Dendritic cell treated with granulocyte-macrophage colony-stimulating factor and Interleukin-4, amounts not matched to agents 40 ng/mL and 50 ng/mL, for 4 days (primary cell): ENCODE data around the gene ASCC2.
"Not testable (repeated sequence)": the region's sequence is repeated elsewhere in the genome, so short reads cannot be mapped to it uniquely, and the experiment has no call there.

ENCODE experiments used
- H3K27ac Mint-ChIP-seq: one replicate; pipeline ENCODE4 v1.8.0; 2022; ENCODE audit warnings: mild to moderate bottlenecking, mixed read lengths
- H3K27me3 Mint-ChIP-seq: one replicate; pipeline ENCODE4 v1.8.0; 2022; ENCODE audit warnings: mild to moderate bottlenecking, mixed read lengths
- H3K36me3 Mint-ChIP-seq: one replicate; pipeline ENCODE4 v1.8.0; 2022; ENCODE audit warnings: low read depth, mixed read lengths
- H3K4me1 Mint-ChIP-seq: one replicate; pipeline ENCODE4 v1.8.0; 2022; ENCODE audit warnings: low read depth, mixed read lengths
- H3K4me3 Mint-ChIP-seq: one replicate; pipeline ENCODE4 v1.8.0; 2022; ENCODE audit warnings: mild to moderate bottlenecking, moderate library complexity, mixed read lengths
- H3K9me3 Mint-ChIP-seq: one replicate; pipeline ENCODE4 v1.8.0; 2022; ENCODE audit warnings: mixed read lengths
- intact Hi-C: fragments of 100-400 bp; cut with micrococcal nuclease; formaldehyde crosslinking; loops from one replicate; pipeline ENCODE4 v1.15.0; 2022

The ASCC2 gene

DNA sequence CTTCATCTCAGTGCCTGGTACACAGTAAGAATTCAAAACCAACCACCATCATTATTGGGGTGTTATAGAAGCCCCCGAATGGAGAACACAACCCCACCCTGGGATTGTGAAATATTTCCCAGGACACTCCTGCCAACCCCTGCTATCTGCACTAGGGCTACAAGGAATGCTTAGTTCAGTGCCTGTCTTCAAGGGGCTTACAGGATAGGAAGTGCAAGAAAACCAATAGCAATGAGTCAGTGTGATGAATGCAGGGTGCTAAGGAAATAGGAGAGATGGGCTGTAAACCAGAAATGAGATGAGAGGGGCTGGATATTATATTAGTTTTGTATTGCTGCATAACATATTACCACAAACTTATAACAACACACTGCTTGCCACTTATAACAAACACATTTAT lies 965 bp upstream of the ASCC2 start:
- intact Hi-C loops = no loop called here
- H3K9me3 Mint-ChIP-seq = no peaks in the 10 kb centered on the region
- H3K4me1 Mint-ChIP-seq = peaks cover 21% of the 10 kb centered on the region
- no peaks in the 10 kb centered on the region for H3K27me3 Mint-ChIP-seq
- no peak overlapping the region for H3K4me3 Mint-ChIP-seq
- peak overlapping the region; percentile 94 for H3K27ac Mint-ChIP-seq
- peaks cover 22% of the 10 kb centered on the region for H3K36me3 Mint-ChIP-seq

DNA sequence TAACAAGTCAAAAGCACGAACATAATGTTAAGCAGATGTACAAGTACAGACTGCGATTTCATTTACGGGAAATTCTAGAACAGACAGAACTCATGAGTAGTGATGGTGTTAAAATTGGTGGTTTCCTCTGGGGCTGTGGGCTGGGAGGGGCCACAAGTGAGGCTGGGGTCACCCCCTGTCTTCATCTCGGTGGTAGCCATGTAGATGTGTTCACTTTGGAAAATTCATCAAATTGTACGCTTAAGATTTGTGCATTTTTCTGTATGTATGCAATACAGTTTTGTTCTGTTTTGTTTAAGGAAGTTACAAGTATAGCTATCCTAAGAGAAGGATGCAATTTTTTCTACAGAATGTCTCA lies 504 bp upstream of the ASCC2 start:
- peaks cover 27% of the 10 kb centered on the region for H3K36me3 Mint-ChIP-seq
- intact Hi-C loops = no loop called here
- H3K27ac Mint-ChIP-seq = peak overlapping the region; percentile 94
- peak overlapping the region; percentile 90 for H3K4me3 Mint-ChIP-seq
- H3K9me3 Mint-ChIP-seq = no peaks in the 10 kb centered on the region
- H3K27me3 Mint-ChIP-seq = no peaks in the 10 kb centered on the region
- H3K4me1 Mint-ChIP-seq = peaks cover 21% of the 10 kb centered on the region

DNA sequence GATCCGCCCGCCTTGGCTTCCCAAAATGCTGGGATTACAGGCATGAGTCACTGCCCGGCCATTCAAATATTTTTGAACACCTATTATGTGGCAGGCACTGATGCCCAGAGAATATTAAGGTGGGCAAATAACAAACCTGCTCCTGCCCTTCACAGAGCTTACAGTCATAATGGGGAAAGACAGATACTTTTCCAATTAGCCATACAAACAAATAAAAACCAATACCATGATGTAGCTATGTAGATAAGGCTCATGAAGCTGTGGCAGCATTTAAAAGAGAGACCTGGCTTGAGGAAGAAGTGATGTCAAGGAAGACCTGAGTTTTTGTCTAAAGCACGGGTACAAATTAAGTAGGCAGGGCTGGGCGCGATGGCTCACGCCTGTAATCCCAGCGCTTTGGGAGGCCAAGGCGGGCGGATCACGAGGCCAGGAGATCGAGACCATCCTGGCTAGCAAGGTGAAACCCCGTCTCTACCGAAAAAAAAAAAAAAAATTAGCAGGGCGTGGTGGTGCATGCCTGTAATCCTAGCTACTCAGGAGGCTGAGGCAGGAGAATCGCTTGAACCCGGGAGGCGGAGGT lies 1.2 kb downstream of the ASCC2 start:
- H3K27me3 Mint-ChIP-seq, H3K9me3 Mint-ChIP-seq, H3K27ac Mint-ChIP-seq, intact Hi-C loops: not testable (repeated sequence)
- peak overlapping the region; percentile 90 for H3K4me3 Mint-ChIP-seq
- H3K36me3 Mint-ChIP-seq = peaks cover 44% of the 10 kb centered on the region
- peaks cover 34% of the 10 kb centered on the region for H3K4me1 Mint-ChIP-seq

DNA sequence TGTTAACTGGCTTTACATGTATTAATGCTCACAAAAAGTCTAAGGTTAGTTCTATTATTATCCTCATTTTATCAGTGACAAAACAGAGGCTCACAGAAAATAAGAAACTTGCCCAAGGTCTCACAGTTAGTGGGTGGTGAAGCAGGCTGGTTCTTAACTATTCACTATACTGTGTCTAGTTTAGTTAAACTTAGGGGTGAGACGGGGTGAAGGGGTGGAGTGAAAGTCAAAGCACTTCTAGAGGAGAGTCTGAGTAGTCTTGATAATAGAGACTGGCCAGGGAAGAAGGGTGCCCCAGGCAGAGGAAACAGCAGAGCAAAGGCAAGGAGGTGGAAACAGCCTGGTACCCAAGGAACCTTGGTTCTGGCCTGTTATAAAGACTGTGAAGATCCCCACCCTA lies 4.0 kb downstream of the ASCC2 start:
- no peak overlapping the region for H3K4me3 Mint-ChIP-seq
- no peak overlapping the region for H3K27ac Mint-ChIP-seq
- peaks cover 39% of the 10 kb centered on the region for H3K4me1 Mint-ChIP-seq

DNA sequence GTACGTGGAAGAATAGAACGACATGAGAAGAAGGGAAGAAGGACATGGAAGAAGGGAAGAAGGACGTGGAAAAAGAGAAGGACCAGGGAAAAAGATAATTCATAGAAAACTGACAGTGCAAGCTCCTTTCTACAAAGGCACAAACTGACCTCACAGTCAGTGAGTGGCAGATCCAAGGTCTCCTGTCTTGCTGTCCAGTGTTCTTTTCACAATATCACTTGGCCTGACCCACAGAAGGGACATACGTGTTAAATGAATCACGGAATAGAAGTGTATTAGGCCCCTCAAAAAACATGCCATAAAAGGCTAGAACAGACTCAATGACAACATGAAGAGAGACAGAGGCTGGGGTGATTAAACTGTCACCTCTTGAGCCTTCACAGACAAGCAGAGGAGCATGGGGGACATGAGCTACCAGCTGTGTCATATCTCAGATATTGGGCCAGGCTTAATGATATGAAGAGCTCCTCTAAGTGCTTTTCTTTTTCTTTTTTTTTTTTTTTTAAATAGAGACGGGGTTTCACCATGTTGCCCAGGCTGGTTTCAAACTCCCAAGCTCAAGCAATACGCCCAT lies 4.6 kb downstream of the ASCC2 start:
- no peak overlapping the region for H3K4me3 Mint-ChIP-seq
- H3K36me3 Mint-ChIP-seq = peaks cover 78% of the 10 kb centered on the region

More for the DNA sequence above, 4.0 kb downstream of the ASCC2 start:
- Mint-ChIP-seq H3K36me3 (peaks cover 72% of the 10 kb centered on the region), H3K27me3 (no peaks in the 10 kb centered on the region), H3K9me3 (no peaks in the 10 kb centered on the region)
- intact Hi-C loops = no loop called here

DNA sequence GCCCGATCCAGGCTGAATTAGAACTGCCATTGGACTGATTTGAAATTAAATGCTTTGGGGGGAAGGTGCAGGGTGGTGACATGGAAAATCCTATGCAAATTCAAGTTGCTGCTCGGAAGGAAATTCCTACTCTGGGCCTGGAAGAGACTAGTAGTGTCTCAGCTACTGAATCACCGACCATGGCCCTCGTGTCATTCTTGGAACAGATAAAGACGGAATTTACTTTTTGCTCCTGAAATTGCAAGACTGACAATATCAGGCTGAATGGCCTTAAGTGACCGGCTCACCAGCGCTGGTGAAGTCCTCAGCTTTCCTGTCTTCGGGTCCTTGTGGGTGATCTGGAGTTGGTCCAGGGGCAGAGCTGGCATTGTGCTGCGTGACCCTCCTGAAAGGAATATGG lies 6.1 kb downstream of the ASCC2 start:
- H3K27me3 Mint-ChIP-seq = no peaks in the 10 kb centered on the region
- no peaks in the 10 kb centered on the region for H3K9me3 Mint-ChIP-seq
- intact Hi-C loops = no loop called here
- H3K27ac Mint-ChIP-seq = no peak overlapping the region
- peaks cover 88% of the 10 kb centered on the region for H3K36me3 Mint-ChIP-seq
- peaks cover 43% of the 10 kb centered on the region for H3K4me1 Mint-ChIP-seq
- no peak overlapping the region for H3K4me3 Mint-ChIP-seq

More for the DNA sequence above, 4.6 kb downstream of the ASCC2 start:
- no peaks in the 10 kb centered on the region for H3K9me3 Mint-ChIP-seq
- H3K27me3 Mint-ChIP-seq = no peaks in the 10 kb centered on the region
- peak overlapping the region; percentile 6 for H3K27ac Mint-ChIP-seq
- peaks cover 35% of the 10 kb centered on the region for H3K4me1 Mint-ChIP-seq
- intact Hi-C loops = no loop called here

DNA sequence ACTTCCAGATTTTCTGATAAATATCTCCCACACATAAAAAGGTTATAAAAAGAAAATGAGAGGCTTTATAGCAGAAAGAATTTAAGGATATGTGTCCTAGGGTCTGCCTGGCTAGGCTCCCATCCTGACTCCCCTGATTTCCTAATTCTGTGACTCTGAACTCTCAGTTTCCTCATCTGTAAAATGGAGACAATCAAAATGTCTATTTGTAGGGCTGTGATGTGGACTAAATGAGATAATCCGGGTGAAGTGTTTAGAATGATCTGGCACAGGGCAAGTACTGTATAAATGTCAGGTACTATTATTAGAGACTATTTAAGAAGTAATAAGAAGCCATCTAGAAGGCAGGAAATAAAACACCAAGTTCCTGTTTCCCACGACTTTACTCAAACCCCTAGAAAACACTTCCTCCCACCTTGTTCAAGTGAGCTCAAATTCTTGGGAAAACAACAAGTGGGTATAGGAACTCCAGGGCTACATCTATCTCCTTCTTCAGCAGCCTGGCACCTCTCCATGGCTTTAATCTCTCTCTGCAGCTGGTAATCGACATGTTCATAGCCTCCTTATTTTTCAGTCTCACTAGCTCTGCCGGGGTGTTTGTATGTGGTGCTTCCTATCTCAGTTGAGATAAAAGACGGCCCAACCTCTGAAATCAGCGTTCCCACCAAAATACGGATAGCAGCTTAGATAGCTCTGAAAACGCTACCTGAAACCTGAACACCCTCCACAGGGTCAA lies 6.7 kb downstream of the ASCC2 start:
- intact Hi-C loops = no loop called here
- H3K36me3 Mint-ChIP-seq = peaks cover 94% of the 10 kb centered on the region
- H3K27me3 Mint-ChIP-seq = no peaks in the 10 kb centered on the region
- H3K4me3 Mint-ChIP-seq = no peak overlapping the region
- no peak overlapping the region for H3K27ac Mint-ChIP-seq
- peaks cover 37% of the 10 kb centered on the region for H3K4me1 Mint-ChIP-seq
- no peaks in the 10 kb centered on the region for H3K9me3 Mint-ChIP-seq

DNA sequence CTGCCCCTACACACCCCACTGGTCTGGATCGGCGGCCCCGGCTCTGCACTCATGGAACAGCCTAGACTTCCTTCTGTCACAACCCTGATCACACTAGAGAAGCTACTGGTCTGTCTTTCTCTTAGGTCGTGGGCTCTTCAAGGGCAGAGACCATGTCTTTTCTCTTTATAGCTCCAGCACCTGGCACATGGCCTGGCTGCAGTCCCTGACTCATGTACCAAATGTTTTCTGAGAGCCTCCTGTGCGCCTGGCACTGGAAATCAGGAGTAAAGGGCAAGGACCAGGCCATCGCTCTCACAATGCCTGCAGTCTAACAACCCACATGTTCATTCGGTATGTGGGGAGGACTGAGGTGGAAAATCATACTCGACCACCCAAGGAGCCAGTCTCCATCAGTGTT lies 7.5 kb downstream of the ASCC2 start:
- Mint-ChIP-seq H3K4me1 (peaks cover 31% of the 10 kb centered on the region), H3K4me3 (no peak overlapping the region), H3K9me3 (no peaks in the 10 kb centered on the region), H3K27ac (peak overlapping the region; percentile 14), H3K27me3 (no peaks in the 10 kb centered on the region), H3K36me3 (peaks cover 95% of the 10 kb centered on the region)
- intact Hi-C loops = no loop called here

DNA sequence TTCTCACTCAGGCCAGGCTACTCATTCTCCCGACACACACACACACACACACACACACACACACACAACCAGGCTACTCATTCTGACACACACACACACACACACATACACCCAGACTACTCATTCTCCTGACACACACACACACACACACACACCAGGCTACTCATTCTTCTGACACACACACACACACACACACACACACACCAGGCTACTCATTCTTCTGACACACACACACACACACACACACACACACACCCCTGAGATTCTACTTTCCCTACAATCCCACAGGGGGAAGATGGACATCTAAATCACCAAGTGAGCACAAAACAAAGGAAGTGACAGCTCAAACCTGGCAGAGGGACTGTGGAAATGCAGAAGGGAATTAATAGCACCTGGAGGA lies 10.3 kb downstream of the ASCC2 start:
- Mint-ChIP-seq H3K4me1 (peaks cover 30% of the 10 kb centered on the region), H3K36me3 (peaks cover 100% of the 10 kb centered on the region)
- H3K27me3 Mint-ChIP-seq, H3K27ac Mint-ChIP-seq, H3K9me3 Mint-ChIP-seq, H3K4me3 Mint-ChIP-seq: not testable (repeated sequence)
- intact Hi-C loops = loop anchor here (10.0 kb wide), 1 partner anchor 63 kb away; the partner anchor contains the start of genes UQCR10 and ZMAT5

DNA sequence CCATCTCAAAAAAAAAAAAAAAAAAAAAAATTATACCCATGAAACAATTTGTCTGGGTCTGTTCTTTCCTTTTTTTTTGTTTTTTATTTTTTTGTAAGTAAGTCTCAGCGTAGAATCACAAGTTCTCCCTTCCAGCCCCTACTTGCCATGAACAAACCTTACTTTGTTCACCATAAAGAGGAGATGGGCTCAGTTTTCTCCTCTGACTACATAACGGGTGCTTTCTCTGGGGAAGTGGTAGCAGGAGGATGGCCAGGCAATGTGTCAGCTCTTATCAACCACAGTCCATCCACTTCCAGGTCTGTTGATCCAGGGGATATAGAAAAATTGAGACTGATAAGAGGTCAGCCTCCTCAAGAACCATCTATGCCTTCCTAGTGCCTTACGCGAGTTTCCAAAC lies 11.0 kb downstream of the ASCC2 start:
- Mint-ChIP-seq H3K9me3 (no peaks in the 10 kb centered on the region), H3K4me3 (no peak overlapping the region), H3K27me3 (no peaks in the 10 kb centered on the region), H3K36me3 (peaks cover 100% of the 10 kb centered on the region), H3K27ac (no peak overlapping the region), H3K4me1 (peaks cover 32% of the 10 kb centered on the region)
- intact Hi-C loops = loop anchor here (10.0 kb wide), 1 partner anchor 62 kb away; the partner anchor contains the start of genes UQCR10 and ZMAT5

DNA sequence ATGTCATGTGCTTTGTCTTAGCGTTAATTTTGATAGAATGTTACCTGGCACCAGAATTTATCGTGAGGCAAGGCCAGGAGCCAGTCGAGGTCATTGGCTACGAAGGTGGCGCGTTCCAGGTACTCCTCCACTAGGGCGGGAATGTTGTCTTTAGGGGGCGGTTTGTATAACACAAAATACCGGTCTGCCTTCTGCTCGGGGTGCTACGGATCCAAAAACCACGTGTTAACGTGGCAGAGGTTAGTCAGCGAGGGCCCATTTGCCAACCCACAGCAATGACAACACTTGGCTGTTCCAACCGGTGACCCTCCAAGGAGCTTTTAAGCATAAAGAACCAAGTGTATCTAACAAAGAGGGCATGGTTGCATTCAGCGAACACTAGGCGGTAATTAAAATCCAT lies 12.5 kb downstream of the ASCC2 start:
- Mint-ChIP-seq H3K27me3 (no peaks in the 10 kb centered on the region), H3K9me3 (no peaks in the 10 kb centered on the region), H3K36me3 (peaks cover 91% of the 10 kb centered on the region), H3K4me1 (peaks cover 36% of the 10 kb centered on the region), H3K4me3 (no peak overlapping the region), H3K27ac (no peak overlapping the region)
- intact Hi-C loops = loop anchor here (10.0 kb wide), 1 partner anchor 61 kb away; the partner anchor contains the start of genes UQCR10 and ZMAT5

DNA sequence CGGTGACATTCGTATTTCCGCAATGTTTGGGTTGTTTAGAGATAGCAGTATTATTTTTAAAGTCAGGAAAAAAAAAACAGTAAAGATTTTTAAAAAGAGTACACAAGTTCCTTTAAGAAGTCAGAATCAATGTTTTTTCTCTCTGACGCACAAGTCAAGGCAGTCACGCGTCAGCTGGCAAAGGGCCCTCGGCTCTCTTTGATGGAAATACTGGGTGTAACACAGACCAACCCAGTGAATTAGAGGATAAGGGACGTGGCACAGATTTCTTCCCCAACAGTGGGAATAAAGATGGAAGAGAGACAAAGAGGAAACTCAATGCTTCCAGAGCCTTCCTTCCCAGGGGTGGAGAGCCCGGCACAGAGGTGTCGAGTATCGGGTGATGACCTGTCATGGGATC lies 13.4 kb downstream of the ASCC2 start:
- Mint-ChIP-seq H3K4me3 (no peak overlapping the region), H3K9me3 (no peaks in the 10 kb centered on the region), H3K27ac (no peak overlapping the region), H3K36me3 (peaks cover 91% of the 10 kb centered on the region), H3K4me1 (peaks cover 37% of the 10 kb centered on the region), H3K27me3 (no peaks in the 10 kb centered on the region)
- intact Hi-C loops = loop anchor here (10.0 kb wide), 1 partner anchor 60 kb away; the partner anchor contains the start of genes UQCR10 and ZMAT5

DNA sequence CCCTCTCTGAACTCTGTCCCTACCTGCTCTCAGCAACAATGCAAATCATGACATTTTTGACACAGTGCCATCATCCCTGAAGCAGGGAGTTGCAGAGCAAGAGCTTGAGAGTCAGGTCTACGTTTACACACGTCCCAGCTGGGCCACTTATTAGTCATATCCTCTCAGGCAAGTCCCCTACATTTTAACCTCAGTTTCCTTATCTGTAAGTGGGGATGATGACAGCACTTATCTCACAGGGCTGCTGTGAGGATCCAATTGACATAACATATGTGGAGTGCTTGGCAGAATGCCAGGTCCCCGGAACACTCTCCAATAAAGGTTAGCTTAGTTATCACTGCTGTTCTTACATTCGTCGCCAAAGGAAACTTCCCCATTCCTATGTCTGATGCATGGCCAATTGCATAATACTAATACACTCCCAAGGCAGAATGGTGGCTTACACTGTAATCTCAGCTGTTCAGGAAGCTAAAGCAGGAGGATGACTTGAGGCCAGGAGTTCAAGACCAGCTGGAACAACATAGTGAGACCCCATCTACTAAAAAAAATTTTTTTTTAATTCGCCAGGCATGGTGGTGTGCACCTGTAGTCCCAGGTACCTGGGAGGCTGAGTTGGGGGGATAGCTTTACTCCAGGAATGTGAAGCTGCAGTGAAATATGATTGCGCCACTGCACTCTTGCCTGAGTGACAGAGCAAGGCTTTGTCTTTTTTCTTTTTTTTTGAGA lies 16.6 kb downstream of the ASCC2 start:
- peaks cover 27% of the 10 kb centered on the region for H3K4me1 Mint-ChIP-seq
- intact Hi-C loops = loop anchor here (10.0 kb wide), 1 partner anchor 57 kb away; the partner anchor contains the start of genes UQCR10 and ZMAT5
- H3K27me3 Mint-ChIP-seq = no peaks in the 10 kb centered on the region
- H3K27ac Mint-ChIP-seq = peak overlapping the region; percentile 88
- H3K9me3 Mint-ChIP-seq = no peaks in the 10 kb centered on the region
- peaks cover 88% of the 10 kb centered on the region for H3K36me3 Mint-ChIP-seq
- H3K4me3 Mint-ChIP-seq = peak overlapping the region; percentile 61

DNA sequence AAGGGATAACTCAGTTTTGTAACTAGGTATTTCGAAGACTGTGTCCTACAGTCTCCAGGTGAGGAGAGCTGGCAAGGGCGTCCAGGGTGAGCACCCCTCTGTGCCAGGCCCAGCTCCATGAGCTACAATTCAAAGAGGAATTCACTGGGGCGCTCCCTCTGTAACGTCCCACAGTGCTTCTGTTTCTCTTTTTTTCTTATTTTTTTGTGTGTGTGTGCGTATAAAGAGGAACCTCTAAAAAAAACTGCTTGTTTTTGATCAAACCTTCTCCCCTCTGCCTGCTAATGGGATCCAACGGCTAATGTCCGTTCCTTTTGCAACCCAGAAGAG lies 17.1 kb downstream of the ASCC2 start:
- H3K4me3 Mint-ChIP-seq = peak overlapping the region; percentile 61
- peaks cover 88% of the 10 kb centered on the region for H3K36me3 Mint-ChIP-seq
- no peaks in the 10 kb centered on the region for H3K27me3 Mint-ChIP-seq
- intact Hi-C loops = loop anchor here (10.0 kb wide), 1 partner anchor 56 kb away; the partner anchor contains the start of genes UQCR10 and ZMAT5
- peaks cover 27% of the 10 kb centered on the region for H3K4me1 Mint-ChIP-seq
- peak overlapping the region; percentile 88 for H3K27ac Mint-ChIP-seq
- H3K9me3 Mint-ChIP-seq = no peaks in the 10 kb centered on the region
